ENCODE data around the gene TIMM22. TPM values are rescaled to one million over a fixed set of nuclear protein-coding genes. Genes with fewer than 3 reads are reported as not detected.
"Not testable (repeated sequence)": the region's sequence is repeated elsewhere in the genome, so short reads cannot be mapped to it uniquely, and the experiment has no call there.

TIMM22 gene
- total RNA-seq, 1 experiment from 2014 or later, result 14.0 TPM

DNA sequence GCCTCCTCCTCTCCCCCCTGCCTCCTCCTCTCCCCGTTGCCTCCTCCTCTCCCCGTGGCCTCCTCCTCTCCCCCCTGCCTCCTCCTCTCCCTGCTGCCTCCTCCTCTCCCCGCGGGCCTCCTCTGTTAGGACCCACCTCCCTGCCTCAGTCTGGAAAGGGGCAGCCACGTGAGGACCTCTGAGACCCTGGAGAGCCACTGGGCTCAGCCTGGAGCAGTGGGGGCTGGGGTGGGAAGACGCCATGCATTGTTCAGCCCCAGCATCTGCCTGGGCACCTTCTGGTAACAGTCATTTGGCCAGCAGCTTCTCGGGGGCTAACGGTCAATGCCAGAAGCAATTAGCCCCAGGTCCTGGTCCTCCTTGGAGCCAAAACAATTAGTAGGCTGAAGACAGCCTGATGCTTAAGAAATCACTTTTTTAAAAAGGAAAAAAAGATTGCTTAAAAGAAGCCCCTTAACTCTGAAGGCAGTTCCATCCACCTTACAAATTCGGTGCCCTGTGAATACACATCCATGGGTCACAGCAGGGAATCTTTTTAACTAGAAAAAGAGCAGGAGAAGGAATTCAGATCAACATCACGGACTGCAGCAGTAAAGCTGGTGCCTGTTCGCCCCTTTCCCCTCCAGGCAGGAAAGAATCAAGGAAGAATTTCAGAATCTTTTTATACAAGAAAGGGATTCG is 47.2 kb upstream of the TIMM22 start:
- intact Hi-C loops (cut with micrococcal nuclease), result no loop called here
- no peak overlapping the region for H3K27ac ChIP-seq (ENCODE audit: low read depth, low read length)
- ChIA-PET CTCF (no interaction called here), RAD21 (ENCODE audit: low non-redundant PET in 1 of 2, low total read pairs in 2 of 2, uncharacterized antibody in 2 of 2, unreplicated experiment in 2 of 2) (no interaction called here), POLR2A (no interaction called here)
- ATAC-seq, result no peak
- H3K9me3 ChIP-seq (ENCODE audit: control insufficient read depth in 1 of 2, insufficient read depth in 1 of 2, low read depth in 1 of 2, low read length in 2 of 2), result no peaks in the 10 kb centered on the region
- BruUV-seq (replicated peaks), result no TSS peak
- H2AFZ ChIP-seq (ENCODE audit: low read depth, low read length, poor library complexity, severe bottlenecking), result no peak overlapping the region
- no peak overlapping the region for H3K9ac ChIP-seq (ENCODE audit: low read length)
- H4K20me1 ChIP-seq (ENCODE audit: insufficient read depth), result peaks cover 4% of the 10 kb centered on the region
- DNase-seq (ENCODE audit: low read depth, low spot score), result no peak
- no peak overlapping the region for H3K4me3 ChIP-seq (replicated peaks in 1 of 2; ENCODE audit: low read depth in 1 of 2, low read length in 2 of 2)
- H3K36me3 ChIP-seq (ENCODE audit: control insufficient read depth in 1 of 2, insufficient read depth in 2 of 2, low read length in 2 of 2), result no peaks in the 10 kb centered on the region
- no peak overlapping the region for H3K4me2 ChIP-seq (ENCODE audit: low read length)
- H3K79me2 ChIP-seq (ENCODE audit: insufficient read depth, low read length), result peaks cover 55% of the 10 kb centered on the region
- H3K9me2 ChIP-seq (ENCODE audit: insufficient read depth), result no peaks in the 10 kb centered on the region
- H3K4me1 ChIP-seq (ENCODE audit: control insufficient read depth in 1 of 2, insufficient read depth in 2 of 2, low read length in 2 of 2), result peaks cover 11 to 26% of the 10 kb centered on the region in 2 experiments
- no peaks in the 10 kb centered on the region for H3K27me3 ChIP-seq (ENCODE audit: insufficient read depth, low read length)
- TF ChIP-seq POLR2A (IDR thresholded peaks at IDR 0.05; ENCODE audit: borderline replicate concordance, extremely low read depth, insufficient read depth, insufficient read length) (no peak), SIN3A (IDR thresholded peaks at IDR 0.05; ENCODE audit: low read depth) (no peak), ZNF274 (IDR thresholded peaks at IDR 0.05; ENCODE audit: low read depth, low read length) (no peak)
- TF ChIP-seq, protein P1, sequence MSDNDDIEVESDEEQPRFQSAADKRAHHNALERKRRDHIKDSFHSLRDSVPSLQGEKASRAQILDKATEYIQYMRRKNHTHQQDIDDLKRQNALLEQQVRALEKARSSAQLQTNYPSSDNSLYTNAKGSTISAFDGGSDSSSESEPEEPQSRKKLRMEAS (IDR thresholded peaks at IDR 0.05), result no peak
- TF ChIP-seq, protein P2, sequence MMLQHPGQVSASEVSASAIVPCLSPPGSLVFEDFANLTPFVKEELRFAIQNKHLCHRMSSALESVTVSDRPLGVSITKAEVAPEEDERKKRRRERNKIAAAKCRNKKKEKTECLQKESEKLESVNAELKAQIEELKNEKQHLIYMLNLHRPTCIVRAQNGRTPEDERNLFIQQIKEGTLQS (IDR thresholded peaks at IDR 0.05), result no peak

- no peak for DNase-seq (ENCODE audit: low read depth, low spot score)
- intact Hi-C loops (cut with micrococcal nuclease), result no loop called here
- no peaks in the 10 kb centered on the region for H3K27me3 ChIP-seq (ENCODE audit: insufficient read depth, low read length)
- H4K20me1 ChIP-seq (ENCODE audit: insufficient read depth), result peaks cover 8% of the 10 kb centered on the region
- POLR2A ChIA-PET, result interaction anchor here (0.6 kb wide), 2 partner anchors 9 to 24 kb away, joined by 3 read pairs; no protein-coding TSS in a partner anchor
- no peaks in the 10 kb centered on the region for H3K9me3 ChIP-seq (ENCODE audit: control insufficient read depth in 1 of 2, insufficient read depth in 1 of 2, low read depth in 1 of 2, low read length in 2 of 2)
- H3K4me3 ChIP-seq (replicated peaks in 1 of 2; ENCODE audit: low read depth in 1 of 2, low read length in 2 of 2), result no peak overlapping the region
- TF ChIP-seq JUND (IDR thresholded peaks at IDR 0.05), result no peak
- TF ChIP-seq, protein P2 (IDR thresholded peaks at IDR 0.05), result no peak
- TF ChIP-seq TCF7L2 (IDR thresholded peaks at IDR 0.05; ENCODE audit: borderline replicate concordance, extremely low read depth, insufficient read depth, insufficient read length), result no peak
- TF ChIP-seq FOSL1 (IDR thresholded peaks at IDR 0.05; ENCODE audit: low read depth), result no peak
- TF ChIP-seq POLR2AphosphoS5 (IDR thresholded peaks at IDR 0.05; ENCODE audit: low read depth, low read length), result no peak
- no peak for TF ChIP-seq ELF1 (IDR thresholded peaks at IDR 0.05; ENCODE audit: borderline replicate concordance, low read depth)
- TF ChIP-seq ZNF274 (IDR thresholded peaks at IDR 0.05; ENCODE audit: low read depth, low read length), result no peak
- no peak for TF ChIP-seq EZH2 (IDR thresholded peaks at IDR 0.05)
- TF ChIP-seq, protein P1 (IDR thresholded peaks at IDR 0.05), result no peak
- peak overlapping the region; percentile 32; the same call in 1 of the 2 replicates for H3K9ac ChIP-seq (ENCODE audit: low read length)
- ATAC-seq, result peak; percentile 66
- H3K9me2 ChIP-seq (ENCODE audit: insufficient read depth), result no peaks in the 10 kb centered on the region
- no peak overlapping the region for H3K27ac ChIP-seq (ENCODE audit: low read depth, low read length)
- H2AFZ ChIP-seq (ENCODE audit: low read depth, low read length, poor library complexity, severe bottlenecking), result no peak overlapping the region
- H3K4me2 ChIP-seq (ENCODE audit: low read length), result peak overlapping the region; percentile 52
- CTCF ChIA-PET, result interaction anchor here (1.0 kb wide), 1 partner anchor 29 kb away, joined by 3 read pairs; no protein-coding TSS in a partner anchor
- H3K36me3 ChIP-seq (ENCODE audit: control insufficient read depth in 1 of 2, insufficient read depth in 2 of 2, low read length in 2 of 2), result peaks cover 0 to 3% of the 10 kb centered on the region in 2 experiments; a peak in 1 of 4 replicates
- peaks cover 25 to 40% of the 10 kb centered on the region in 2 experiments for H3K4me1 ChIP-seq (ENCODE audit: control insufficient read depth in 1 of 2, insufficient read depth in 2 of 2, low read length in 2 of 2)
- peaks cover 61% of the 10 kb centered on the region for H3K79me2 ChIP-seq (ENCODE audit: insufficient read depth, low read length)
- RAD21 ChIA-PET (ENCODE audit: low non-redundant PET in 1 of 2, low total read pairs in 2 of 2, uncharacterized antibody in 2 of 2, unreplicated experiment in 2 of 2), result no interaction called here
- no TSS peak for BruUV-seq (replicated peaks)
Measured at GRCh38 chr17:951325-952132, 45.4 kb upstream of the TIMM22 start.

DNA sequence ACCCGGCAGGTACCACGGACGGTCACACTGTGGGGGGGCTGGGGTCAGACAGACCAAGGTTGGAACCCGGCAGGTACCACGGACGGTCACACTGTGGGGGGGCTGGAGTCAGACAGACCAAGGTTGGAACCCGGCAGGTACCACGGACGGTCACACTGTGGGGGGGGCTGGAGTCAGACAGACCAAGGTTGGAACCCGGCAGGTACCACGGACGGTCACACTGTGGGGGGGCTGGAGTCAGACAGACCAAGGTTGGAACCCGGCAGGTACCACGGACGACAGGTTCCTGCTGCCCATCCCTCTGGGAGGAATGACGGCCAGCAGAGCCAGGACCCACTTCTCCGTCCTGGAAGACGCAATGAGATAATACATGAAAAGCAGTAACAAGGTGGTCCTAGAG is 44.3 kb upstream of the TIMM22 start:
- peaks cover 55% of the 10 kb centered on the region for H3K79me2 ChIP-seq (ENCODE audit: insufficient read depth, low read length)
- intact Hi-C loops (cut with micrococcal nuclease), result not testable (repeated sequence)

More for the DNA sequence above, 44.3 kb upstream of the TIMM22 start:
- H3K27me3 ChIP-seq (ENCODE audit: insufficient read depth, low read length); ATAC-seq; BruUV-seq (replicated peaks); DNase-seq (ENCODE audit: low read depth, low spot score); H3K9me2 ChIP-seq (ENCODE audit: insufficient read depth); H3K36me3 ChIP-seq (ENCODE audit: control insufficient read depth in 1 of 2, insufficient read depth in 2 of 2, low read length in 2 of 2); H4K20me1 ChIP-seq (ENCODE audit: insufficient read depth); H3K9me3 ChIP-seq (ENCODE audit: control insufficient read depth in 1 of 2, insufficient read depth in 1 of 2, low read depth in 1 of 2, low read length in 2 of 2); H3K4me3 ChIP-seq (replicated peaks in 1 of 2; ENCODE audit: low read depth in 1 of 2, low read length in 2 of 2); H2AFZ ChIP-seq (ENCODE audit: low read depth, low read length, poor library complexity, severe bottlenecking); H3K4me2 ChIP-seq (ENCODE audit: low read length); POLR2A ChIA-PET; H3K27ac ChIP-seq (ENCODE audit: low read depth, low read length); RAD21 ChIA-PET (ENCODE audit: low non-redundant PET in 1 of 2, low total read pairs in 2 of 2, uncharacterized antibody in 2 of 2, unreplicated experiment in 2 of 2); CTCF ChIA-PET; H3K9ac ChIP-seq (ENCODE audit: low read length): not testable (repeated sequence)
- H3K4me1 ChIP-seq (ENCODE audit: control insufficient read depth in 1 of 2, insufficient read depth in 2 of 2, low read length in 2 of 2), result peaks cover 34 to 51% of the 10 kb centered on the region in 2 experiments

All from HCT116 (cell line).